ENCODE results near the gene FNIP2.

DNA sequence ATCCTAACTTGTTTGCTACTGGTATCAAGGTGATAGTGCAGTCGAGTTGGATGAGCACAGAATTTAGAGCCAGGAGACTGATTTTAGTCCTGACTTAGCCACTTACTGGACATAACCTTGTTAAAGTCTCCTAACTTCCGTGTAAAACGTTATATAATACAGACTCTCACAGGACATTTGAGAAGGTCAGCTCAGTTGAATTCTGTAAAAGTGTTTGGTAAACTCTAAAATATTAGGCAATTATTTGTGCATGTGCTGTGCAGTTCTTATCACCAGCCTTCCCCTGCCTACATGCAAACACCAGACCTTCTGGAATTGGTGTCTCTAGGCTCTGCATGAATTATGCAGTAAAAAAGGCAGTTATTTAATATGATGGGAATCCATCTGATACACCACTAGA is 45.4 kb downstream of the FNIP2 start:
- TF ChIP-seq, protein P1, sequence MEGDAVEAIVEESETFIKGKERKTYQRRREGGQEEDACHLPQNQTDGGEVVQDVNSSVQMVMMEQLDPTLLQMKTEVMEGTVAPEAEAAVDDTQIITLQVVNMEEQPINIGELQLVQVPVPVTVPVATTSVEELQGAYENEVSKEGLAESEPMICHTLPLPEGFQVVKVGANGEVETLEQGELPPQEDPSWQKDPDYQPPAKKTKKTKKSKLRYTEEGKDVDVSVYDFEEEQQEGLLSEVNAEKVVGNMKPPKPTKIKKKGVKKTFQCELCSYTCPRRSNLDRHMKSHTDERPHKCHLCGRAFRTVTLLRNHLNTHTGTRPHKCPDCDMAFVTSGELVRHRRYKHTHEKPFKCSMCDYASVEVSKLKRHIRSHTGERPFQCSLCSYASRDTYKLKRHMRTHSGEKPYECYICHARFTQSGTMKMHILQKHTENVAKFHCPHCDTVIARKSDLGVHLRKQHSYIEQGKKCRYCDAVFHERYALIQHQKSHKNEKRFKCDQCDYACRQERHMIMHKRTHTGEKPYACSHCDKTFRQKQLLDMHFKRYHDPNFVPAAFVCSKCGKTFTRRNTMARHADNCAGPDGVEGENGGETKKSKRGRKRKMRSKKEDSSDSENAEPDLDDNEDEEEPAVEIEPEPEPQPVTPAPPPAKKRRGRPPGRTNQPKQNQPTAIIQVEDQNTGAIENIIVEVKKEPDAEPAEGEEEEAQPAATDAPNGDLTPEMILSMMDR (IDR thresholded peaks at IDR 0.05), result no peak
- no peak for TF ChIP-seq POLR2A (IDR thresholded peaks at IDR 0.05)

Measured in testis (tissue), 2 donors.